ENCODE data around the gene AMDHD2.

AMDHD2 gene

DNA sequence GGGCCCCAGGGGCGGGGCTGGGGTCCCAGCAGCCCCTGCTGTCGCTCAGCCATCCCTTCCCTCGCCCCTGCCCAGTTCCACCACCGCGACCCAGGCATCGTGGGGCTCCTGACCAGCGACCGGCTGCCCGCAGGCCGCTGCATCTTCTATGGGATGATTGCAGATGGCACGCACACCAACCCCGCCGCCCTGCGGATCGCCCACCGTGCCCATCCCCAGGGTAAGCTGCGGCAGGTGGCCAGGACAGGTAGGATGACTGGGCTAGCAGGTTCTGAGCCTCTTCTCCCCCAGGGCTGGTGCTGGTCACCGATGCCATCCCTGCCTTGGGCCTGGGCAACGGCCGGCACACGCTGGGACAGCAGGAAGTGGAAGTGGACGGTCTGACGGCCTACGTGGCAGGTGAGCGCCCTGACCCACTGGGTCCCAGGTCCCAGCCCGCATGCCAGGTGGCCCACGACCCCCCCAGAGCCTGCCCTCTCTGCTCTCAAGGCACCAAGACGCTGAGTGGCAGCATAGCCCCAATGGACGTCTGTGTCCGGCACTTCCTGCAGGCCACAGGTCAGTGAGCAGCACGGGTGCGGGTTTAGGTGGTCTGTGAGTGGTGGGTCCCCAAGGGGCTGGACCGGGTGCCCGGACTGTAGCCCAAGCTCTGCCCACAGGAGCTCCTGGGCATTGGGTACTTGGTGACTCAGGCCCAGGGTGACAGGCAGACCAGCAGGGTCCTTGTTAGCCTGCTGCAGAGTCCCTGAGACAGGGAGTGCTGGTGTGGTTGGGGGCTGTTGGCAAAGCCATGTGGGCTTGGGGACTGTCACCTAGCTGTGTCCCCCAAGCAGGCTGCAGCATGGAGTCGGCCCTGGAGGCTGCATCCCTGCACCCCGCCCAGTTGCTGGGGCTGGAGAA lies 8.2 kb downstream of the AMDHD2 start:
- TF ChIP-seq, protein P1, sequence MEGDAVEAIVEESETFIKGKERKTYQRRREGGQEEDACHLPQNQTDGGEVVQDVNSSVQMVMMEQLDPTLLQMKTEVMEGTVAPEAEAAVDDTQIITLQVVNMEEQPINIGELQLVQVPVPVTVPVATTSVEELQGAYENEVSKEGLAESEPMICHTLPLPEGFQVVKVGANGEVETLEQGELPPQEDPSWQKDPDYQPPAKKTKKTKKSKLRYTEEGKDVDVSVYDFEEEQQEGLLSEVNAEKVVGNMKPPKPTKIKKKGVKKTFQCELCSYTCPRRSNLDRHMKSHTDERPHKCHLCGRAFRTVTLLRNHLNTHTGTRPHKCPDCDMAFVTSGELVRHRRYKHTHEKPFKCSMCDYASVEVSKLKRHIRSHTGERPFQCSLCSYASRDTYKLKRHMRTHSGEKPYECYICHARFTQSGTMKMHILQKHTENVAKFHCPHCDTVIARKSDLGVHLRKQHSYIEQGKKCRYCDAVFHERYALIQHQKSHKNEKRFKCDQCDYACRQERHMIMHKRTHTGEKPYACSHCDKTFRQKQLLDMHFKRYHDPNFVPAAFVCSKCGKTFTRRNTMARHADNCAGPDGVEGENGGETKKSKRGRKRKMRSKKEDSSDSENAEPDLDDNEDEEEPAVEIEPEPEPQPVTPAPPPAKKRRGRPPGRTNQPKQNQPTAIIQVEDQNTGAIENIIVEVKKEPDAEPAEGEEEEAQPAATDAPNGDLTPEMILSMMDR (IDR thresholded peaks at IDR 0.05; ENCODE audit: low read depth, low read length, missing control alignments), result no peak
- Histone ChIP-seq H3K36me3 (replicated peaks) (peaks cover 38% of the 10 kb centered on the region), H3K4me3 (ENCODE audit: low read depth, low read length) (no peak overlapping the region), H3K27ac (no peak overlapping the region), H3K27me3 (replicated peaks) (no peaks in the 10 kb centered on the region)
- DNase-seq, result no peak
- in situ Hi-C loops (cut with HindIII; ENCODE audit: low pct_ligation_motif_present, low sequenced_read_pairs), result no loop called here

DNA sequence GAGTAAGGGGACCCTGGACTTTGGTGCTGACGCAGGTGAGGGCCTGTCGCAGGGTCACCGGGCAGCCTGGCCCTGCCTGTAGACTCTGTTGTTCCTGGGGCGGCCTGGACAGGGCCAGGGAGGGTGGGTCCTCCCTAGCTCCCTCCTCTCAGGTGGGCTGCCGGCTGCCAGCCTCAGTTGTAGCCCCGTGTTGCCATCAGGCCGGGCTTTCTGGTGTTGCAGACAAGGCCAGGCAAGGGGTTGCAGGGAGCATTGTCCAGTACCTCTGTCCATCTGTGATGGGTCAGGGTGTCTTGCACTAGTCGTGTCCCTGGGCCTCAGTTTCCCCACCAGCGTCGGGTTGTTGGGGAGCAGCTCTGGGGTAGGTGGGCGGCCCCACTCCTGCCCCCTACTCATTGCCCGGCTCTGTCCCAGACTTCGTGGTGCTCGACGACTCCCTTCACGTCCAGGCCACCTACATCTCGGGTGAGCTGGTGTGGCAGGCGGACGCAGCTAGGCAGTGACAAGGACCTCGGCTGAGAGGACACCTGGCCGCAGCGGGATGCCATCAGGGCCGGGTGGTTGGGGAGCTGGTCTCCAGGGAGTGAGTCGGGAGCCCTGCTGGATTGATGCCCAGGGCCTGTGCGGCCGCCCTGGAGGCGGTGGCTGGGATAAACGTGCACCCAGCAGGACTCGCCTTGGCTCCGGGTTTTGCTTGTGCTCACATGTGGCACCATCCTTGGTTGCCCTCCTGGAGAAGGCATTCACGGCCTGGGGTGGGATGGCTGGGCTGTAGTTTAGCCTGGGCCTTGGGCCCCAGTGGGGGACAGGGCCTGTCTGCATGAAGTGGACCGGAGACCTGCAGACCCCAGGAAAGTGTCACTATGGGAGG lies 9.1 kb downstream of the AMDHD2 start:
- H3K27ac ChIP-seq, result no peak overlapping the region
- TF ChIP-seq, protein P1 (IDR thresholded peaks at IDR 0.05; ENCODE audit: low read depth, low read length, missing control alignments), result peak; percentile 20
- no peak overlapping the region for H3K4me3 ChIP-seq (ENCODE audit: low read depth, low read length)
- no peak for DNase-seq
- in situ Hi-C loops (cut with HindIII; ENCODE audit: low pct_ligation_motif_present, low sequenced_read_pairs), result no loop called here
- peaks cover 32% of the 10 kb centered on the region for H3K36me3 ChIP-seq (replicated peaks)
- no peaks in the 10 kb centered on the region for H3K27me3 ChIP-seq (replicated peaks)

DNA sequence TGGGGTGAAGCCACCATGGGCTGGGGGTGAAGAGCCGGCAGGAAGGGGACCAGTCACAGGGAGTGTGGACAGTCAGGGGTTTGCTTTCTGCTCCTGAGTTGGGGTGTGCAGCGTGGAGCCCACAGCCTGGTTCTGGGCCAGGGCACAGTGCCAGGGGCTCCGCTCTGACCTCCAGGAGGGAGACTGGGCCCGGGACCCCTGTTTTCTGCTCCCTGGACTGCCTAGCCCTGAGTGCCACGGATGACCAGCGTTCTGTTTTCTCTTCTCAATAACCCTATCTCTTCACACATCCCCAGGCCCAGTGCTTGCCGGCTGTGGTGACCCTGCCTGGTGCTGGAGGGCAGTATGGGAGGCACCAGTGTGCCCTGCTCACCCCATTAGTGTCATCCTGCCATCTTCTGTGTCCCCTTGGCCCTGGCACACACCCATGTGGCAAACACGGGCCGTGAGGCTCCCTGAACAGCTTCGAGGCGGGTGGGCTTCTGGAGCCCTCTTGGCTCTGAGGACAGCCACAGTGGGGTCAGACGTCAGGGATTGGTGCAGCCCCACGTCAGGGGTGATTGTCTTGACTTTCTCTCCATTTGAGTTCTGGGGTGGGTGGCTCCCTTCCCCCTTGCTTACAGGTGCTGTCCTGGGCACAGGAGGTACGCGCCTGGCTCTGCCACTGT lies 9.9 kb downstream of the AMDHD2 start:
- no peak overlapping the region for H3K27ac ChIP-seq
- in situ Hi-C loops (cut with HindIII; ENCODE audit: low pct_ligation_motif_present, low sequenced_read_pairs), result no loop called here
- H3K4me3 ChIP-seq (ENCODE audit: low read depth, low read length), result no peak overlapping the region
- DNase-seq, result no peak
- peaks cover 25% of the 10 kb centered on the region for H3K36me3 ChIP-seq (replicated peaks)
- no peaks in the 10 kb centered on the region for H3K27me3 ChIP-seq (replicated peaks)
- TF ChIP-seq, protein P1 (IDR thresholded peaks at IDR 0.05; ENCODE audit: low read depth, low read length, missing control alignments), result no peak

DNA sequence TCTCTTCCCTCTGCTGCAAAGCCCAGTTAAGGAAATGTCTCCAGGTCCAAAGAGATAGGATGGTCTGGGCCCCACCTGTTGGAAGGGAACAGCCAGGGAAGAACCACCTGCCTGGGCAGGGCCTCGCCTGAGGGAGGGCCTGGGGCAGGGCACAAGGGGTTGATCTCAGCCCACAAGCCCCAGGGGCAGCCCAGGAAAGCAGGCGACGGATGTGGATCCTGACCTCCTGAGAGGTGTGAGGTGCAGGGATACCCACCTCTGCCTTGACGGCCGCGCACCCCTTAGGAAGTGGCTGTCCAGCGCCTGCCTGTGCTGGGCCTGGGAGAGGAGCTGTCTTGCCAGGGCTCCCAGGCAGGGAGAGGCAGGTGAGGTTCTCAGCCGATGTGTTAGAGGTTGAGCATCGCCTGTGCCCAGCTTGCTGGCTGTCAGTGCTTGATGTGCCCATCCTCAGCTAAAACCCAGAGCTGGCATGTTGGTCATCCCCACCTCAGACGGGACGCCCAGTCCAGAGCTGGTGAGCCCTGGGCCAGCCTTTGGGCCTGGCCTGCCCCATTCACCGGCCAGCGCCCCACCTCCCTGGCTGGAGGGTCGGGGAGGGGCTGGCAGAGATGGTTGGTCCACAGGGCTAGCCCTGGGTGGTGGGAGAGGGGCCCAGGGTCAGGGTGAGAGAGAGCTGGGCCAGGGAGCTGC lies 10.6 kb downstream of the AMDHD2 start:
- no peak overlapping the region for H3K4me3 ChIP-seq (ENCODE audit: low read depth, low read length)
- no peaks in the 10 kb centered on the region for H3K27me3 ChIP-seq (replicated peaks)
- no peak for DNase-seq
- in situ Hi-C loops (cut with HindIII; ENCODE audit: low pct_ligation_motif_present, low sequenced_read_pairs), result no loop called here
- peaks cover 25% of the 10 kb centered on the region for H3K36me3 ChIP-seq (replicated peaks)
- no peak overlapping the region for H3K27ac ChIP-seq
- TF ChIP-seq, protein P1 (IDR thresholded peaks at IDR 0.05; ENCODE audit: low read depth, low read length, missing control alignments), result no peak

DNA sequence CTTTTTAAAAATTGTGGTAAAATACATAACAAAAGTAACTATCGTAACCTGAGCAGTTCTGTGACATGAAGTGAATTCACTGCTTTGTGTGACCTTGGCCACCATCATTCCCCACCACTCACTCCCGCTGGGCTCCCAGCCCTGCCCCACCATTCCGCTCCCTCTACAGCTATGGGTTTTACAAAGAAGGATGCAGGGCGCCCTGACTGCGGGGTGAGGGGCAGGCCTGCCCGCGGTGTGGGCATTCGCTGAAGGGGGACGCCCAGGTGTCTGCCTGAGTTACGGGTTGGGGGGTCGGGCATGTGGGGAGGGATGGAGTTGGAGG lies 11.2 kb downstream of the AMDHD2 start, which contains the start of gene CEMP1:
CEMP1 (minus strand) TSS at position 38 of the 325 bp plus-strand sequence. CDS start 335 bp downstream, outside the sequence.
- peak within 1 kb of the TSS; percentile 62 for H3K4me3 ChIP-seq (ENCODE audit: low read depth, low read length)
- TF ChIP-seq, protein P1 (IDR thresholded peaks at IDR 0.05; ENCODE audit: low read depth, low read length, missing control alignments), result no peak
- no peak for DNase-seq
- in situ Hi-C loops (cut with HindIII; ENCODE audit: low pct_ligation_motif_present, low sequenced_read_pairs), result no loop called here
- H3K36me3 ChIP-seq (replicated peaks), result peaks cover 21% of the 10 kb centered on the region
- peak within 1 kb of the TSS; percentile 41 for H3K27ac ChIP-seq
- H3K27me3 ChIP-seq (replicated peaks), result no peaks in the 10 kb centered on the region

Measured in brain microvascular endothelial cell (primary cell).